ENCODE results near the gene PHAF1. TPM values are rescaled to one million over a fixed set of nuclear protein-coding genes. Genes with fewer than 3 reads are reported as not detected.

Gene PHAF1
- total RNA-seq, 2 donors from 2014 or later = 10.0 to 14.0 TPM

DNA sequence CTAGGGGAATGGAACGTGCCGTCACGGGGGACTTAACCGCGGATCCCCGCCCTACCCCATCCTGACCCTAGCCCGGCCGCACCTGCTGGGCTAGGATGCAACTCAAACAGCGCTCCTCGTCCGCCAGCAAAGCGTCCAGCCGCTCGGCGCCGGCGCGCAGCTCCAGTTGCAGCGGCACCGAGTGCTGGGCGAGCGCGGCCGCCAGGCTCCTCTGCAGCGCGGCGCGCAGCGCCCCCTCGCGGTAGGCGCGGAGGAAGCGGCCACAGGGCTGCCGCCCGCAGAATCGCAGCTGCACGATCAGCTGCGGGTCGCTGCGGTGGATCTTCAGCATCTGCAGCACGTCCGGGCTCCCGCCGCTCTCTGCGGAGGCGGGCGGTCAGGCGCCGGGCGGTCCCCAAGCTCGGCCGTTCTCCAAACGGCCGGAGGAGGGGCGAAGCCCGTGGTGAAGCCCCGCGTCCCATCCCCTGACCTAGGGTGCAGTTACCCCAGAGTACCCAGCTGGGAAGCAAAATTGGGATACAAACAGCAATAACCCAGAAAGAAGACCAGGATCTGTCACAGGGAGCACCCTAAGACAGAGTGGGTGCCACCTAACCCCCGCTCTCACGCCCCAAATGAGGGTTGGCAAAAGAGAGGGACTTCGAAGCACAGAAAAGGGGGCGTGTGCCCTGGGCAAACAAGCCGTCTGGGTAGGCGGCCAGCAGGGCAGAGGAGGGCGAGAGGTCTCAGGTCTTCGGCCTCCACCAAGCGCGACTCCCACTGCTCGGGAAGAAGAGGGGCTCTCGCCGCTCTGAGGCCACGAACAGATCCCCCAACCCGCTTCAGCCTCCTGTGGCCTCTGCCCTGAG, 45.8 kb downstream of the PHAF1 start:
- H3K9me3 ChIP-seq = no peaks in the 10 kb centered on the region
- peaks cover 20% of the 10 kb centered on the region for H3K4me1 ChIP-seq
- TF ChIP-seq, protein P1, sequence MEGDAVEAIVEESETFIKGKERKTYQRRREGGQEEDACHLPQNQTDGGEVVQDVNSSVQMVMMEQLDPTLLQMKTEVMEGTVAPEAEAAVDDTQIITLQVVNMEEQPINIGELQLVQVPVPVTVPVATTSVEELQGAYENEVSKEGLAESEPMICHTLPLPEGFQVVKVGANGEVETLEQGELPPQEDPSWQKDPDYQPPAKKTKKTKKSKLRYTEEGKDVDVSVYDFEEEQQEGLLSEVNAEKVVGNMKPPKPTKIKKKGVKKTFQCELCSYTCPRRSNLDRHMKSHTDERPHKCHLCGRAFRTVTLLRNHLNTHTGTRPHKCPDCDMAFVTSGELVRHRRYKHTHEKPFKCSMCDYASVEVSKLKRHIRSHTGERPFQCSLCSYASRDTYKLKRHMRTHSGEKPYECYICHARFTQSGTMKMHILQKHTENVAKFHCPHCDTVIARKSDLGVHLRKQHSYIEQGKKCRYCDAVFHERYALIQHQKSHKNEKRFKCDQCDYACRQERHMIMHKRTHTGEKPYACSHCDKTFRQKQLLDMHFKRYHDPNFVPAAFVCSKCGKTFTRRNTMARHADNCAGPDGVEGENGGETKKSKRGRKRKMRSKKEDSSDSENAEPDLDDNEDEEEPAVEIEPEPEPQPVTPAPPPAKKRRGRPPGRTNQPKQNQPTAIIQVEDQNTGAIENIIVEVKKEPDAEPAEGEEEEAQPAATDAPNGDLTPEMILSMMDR (IDR thresholded peaks at IDR 0.05) = peak; percentile 91
- H3K4me3 ChIP-seq = peak overlapping the region; percentile 16
- H3K36me3 ChIP-seq = no peaks in the 10 kb centered on the region
- H3K9ac ChIP-seq (ENCODE audit: low read depth in 2 of 2, low read length in 2 of 2) = peak overlapping the region; percentile 16 to 68
- DNase-seq = peak; percentile 77
- intact Hi-C loops (cut with DNase I) = loop anchor here (5.0 kb wide), 2 partner anchors 138 to 178 kb away; no protein-coding TSS in a partner anchor
- H3K27ac ChIP-seq = no peak overlapping the region
- no peaks in the 10 kb centered on the region for H3K27me3 ChIP-seq

DNA sequence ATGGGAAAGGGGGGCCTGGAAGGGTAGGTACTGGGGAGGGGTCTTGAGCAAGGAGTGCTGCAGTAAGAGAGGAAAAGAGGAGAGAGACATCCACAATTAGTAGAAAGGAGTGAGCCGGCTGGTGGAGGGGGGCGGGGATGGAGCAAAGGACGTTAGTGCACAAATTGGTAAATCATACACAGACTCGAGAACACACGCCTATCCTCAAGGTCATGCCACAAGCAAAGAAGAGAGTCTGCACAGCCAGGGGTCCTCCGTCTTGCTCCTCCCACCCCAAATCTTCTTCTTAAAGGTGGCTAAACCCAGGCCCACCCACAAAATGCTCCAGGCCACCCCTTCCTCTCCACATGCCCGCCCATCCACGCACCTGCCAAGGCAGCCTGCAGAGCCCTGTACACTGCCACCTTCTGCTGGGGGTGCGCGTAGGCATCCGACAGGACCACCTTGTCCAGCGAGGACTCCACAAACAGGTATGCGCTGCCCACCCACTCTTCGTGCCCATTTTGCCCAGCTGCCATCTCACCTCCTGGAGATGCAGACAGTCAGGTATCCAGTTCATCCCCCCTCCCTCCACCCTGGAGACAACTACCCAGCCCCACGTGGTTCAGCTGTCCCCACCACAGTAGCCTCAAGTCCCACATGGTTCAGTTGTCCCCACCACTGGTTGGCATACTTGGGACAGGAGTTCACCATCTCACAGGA, 46.6 kb downstream of the PHAF1 start:
- no peak overlapping the region for H3K27ac ChIP-seq
- TF ChIP-seq, protein P1 (IDR thresholded peaks at IDR 0.05) = no peak
- H3K9ac ChIP-seq (ENCODE audit: low read depth in 2 of 2, low read length in 2 of 2) = peak overlapping the region; percentile 16 to 68
- intact Hi-C loops (cut with DNase I) = loop anchor here (5.0 kb wide), 2 partner anchors 139 to 179 kb away; no protein-coding TSS in a partner anchor
- peak; percentile 50 for DNase-seq
- H3K4me3 ChIP-seq = no peak overlapping the region
- H3K27me3 ChIP-seq = no peaks in the 10 kb centered on the region
- no peaks in the 10 kb centered on the region for H3K9me3 ChIP-seq
- no peaks in the 10 kb centered on the region for H3K36me3 ChIP-seq
- peaks cover 20% of the 10 kb centered on the region for H3K4me1 ChIP-seq

DNA sequence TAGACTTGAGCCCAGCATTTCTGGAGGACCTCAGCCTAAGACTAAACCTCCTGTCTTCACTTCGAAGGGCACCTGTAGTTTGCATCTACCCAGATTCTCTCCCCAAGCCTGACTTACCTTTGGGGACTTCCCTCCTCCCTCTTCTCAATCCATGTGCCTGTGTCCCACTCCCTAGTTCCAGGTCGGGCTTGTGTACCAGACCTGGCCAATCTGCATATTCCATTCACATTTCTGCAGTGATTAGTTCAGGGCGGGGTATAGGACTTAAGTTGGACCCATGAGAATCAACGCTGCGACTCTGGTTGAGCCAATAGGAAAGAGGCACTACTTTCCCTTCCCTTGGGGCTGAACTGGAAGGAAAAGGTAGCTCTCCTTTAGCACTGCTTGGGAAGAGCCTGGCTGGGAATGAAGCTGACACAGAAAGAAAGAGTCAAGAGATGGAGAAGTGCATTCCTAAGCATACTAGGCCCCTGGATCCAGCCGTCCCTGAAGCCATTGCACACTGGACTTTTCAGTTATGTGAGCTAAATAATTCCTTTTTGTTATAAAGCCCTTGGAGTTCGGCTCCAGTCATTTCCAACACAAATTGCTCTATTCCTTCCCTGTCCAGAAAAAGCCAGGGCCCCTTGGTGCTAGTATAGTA, 47.5 kb downstream of the PHAF1 start:
- no peak overlapping the region for H3K4me3 ChIP-seq
- no peak overlapping the region for H3K9ac ChIP-seq (ENCODE audit: low read depth in 2 of 2, low read length in 2 of 2)
- no peak for DNase-seq
- no peak overlapping the region for H3K27ac ChIP-seq
- H3K36me3 ChIP-seq = no peaks in the 10 kb centered on the region
- intact Hi-C loops (cut with DNase I) = loop anchor here (5.0 kb wide), 2 partner anchors 140 to 180 kb away; no protein-coding TSS in a partner anchor
- TF ChIP-seq, protein P1 (IDR thresholded peaks at IDR 0.05) = no peak
- H3K27me3 ChIP-seq = no peaks in the 10 kb centered on the region
- H3K4me1 ChIP-seq = peaks cover 20% of the 10 kb centered on the region
- no peaks in the 10 kb centered on the region for H3K9me3 ChIP-seq

DNA sequence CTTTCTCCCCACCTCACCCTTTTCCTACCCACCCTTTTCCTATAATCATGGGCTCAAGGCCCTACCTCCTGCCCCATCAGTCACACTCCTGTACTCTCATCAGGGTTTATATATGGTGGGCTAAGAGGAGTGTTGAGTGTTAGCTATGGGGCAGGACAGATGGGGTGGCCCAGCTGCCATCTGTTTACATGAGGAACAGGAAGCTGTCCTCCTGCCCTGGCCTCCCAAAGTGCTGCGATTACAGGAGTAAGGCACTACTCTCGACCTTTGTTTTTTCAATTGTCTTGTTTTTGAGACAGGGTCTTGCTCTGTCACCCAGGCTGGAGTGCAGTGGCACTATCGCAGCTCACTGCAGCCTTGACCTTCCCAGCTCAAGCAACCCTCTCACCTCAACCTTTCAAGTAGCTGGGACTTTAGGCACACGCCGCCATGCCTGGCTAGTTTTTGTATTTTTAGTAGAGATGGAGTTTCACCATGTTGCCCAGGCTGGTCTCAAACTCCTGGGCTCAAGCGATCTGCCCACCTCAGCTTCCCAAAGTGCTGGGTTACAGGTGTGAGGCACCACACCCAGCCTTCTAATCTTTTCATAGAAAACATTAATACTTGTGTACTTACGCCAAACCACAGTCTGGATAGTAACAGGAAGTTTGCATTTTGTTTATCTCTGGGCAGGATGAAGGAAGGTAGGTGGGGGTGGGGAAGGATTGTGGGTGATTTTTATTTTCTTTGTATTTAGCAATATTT, 48.3 kb downstream of the PHAF1 start:
- Histone ChIP-seq H3K9ac (ENCODE audit: low read depth in 2 of 2, low read length in 2 of 2) (peak overlapping the region; percentile 30 to 96), H3K27me3 (peaks cover 3% of the 10 kb centered on the region), H3K4me3 (no peak overlapping the region), H3K4me1 (peaks cover 24% of the 10 kb centered on the region), H3K27ac (peak overlapping the region; percentile 96), H3K36me3 (no peaks in the 10 kb centered on the region), H3K9me3 (no peaks in the 10 kb centered on the region)
- no peak for DNase-seq
- intact Hi-C loops (cut with DNase I) = loop anchor here (5.0 kb wide), 2 partner anchors 141 to 181 kb away; no protein-coding TSS in a partner anchor
- TF ChIP-seq, protein P1 (IDR thresholded peaks at IDR 0.05) = no peak

Measured in colonic mucosa (tissue), 4 donors.